GM19351 (cell line): ENCODE measurements around the gene LRMDA.

Source experiments
- ATAC-seq: cut with Tn5 transposase; IDR thresholded peaks from one replicate; pipeline ENCODE4 v1.9.1; 2021; ENCODE audit warnings: mild to moderate bottlenecking, moderate library complexity; ENCODE audit not compliant: unreplicated experiment

The LRMDA gene

GRCh38 chr10:75959209-75959608, 527.8 kb downstream of the LRMDA start:
- ATAC-seq, result no peak

- no peak for ATAC-seq
Measured at GRCh38 chr10:75959912-75960311, 528.5 kb downstream of the LRMDA start.

- no peak for ATAC-seq
Measured at GRCh38 chr10:75962395-75963061, 531.1 kb downstream of the LRMDA start.

- ATAC-seq, result no peak
Measured at GRCh38 chr10:75967491-75967890, 536.1 kb downstream of the LRMDA start.

- no peak for ATAC-seq
Measured at GRCh38 chr10:75969031-75969430, 537.6 kb downstream of the LRMDA start.

- ATAC-seq, result no peak
Measured at GRCh38 chr10:75971402-75972211, 540.2 kb downstream of the LRMDA start.

- ATAC-seq, result no peak
Measured at GRCh38 chr10:75972491-75973276, 541.3 kb downstream of the LRMDA start.

- ATAC-seq, result no peak
Measured at GRCh38 chr10:75974080-75974479, 542.7 kb downstream of the LRMDA start.

- ATAC-seq, result no peak
Measured at GRCh38 chr10:75976681-75977080, 545.3 kb downstream of the LRMDA start.

- no peak for ATAC-seq
Measured at GRCh38 chr10:75977139-75977538, 545.7 kb downstream of the LRMDA start.

GRCh38 chr10:75978213-75978612, 546.8 kb downstream of the LRMDA start:
- no peak for ATAC-seq

- no peak for ATAC-seq
Measured at GRCh38 chr10:75980419-75981002, 549.1 kb downstream of the LRMDA start.

- no peak for ATAC-seq
Measured at GRCh38 chr10:75982611-75983369, 551.4 kb downstream of the LRMDA start.

- ATAC-seq, result no peak
Measured at GRCh38 chr10:75984067-75984466, 552.6 kb downstream of the LRMDA start.

- ATAC-seq, result no peak
Measured at GRCh38 chr10:75987616-75988015, 556.2 kb downstream of the LRMDA start.

- ATAC-seq, result no peak
Measured at GRCh38 chr10:75994357-75995040, 563.1 kb downstream of the LRMDA start.

GRCh38 chr10:75995041-75995430, 563.6 kb downstream of the LRMDA start:
- ATAC-seq, result no peak

GRCh38 chr10:75995720-75996119, 564.3 kb downstream of the LRMDA start:
- ATAC-seq, result no peak

GRCh38 chr10:75999001-75999400, 567.6 kb downstream of the LRMDA start:
- ATAC-seq, result no peak
